Measurements from ENCODE around the gene EMC8.
"Not testable (repeated sequence)": the region's sequence is repeated elsewhere in the genome, so short reads cannot be mapped to it uniquely, and the experiment has no call there.

EMC8 gene
- 37.3 reads per million, percentile 61 among the genes with 10 or more reads in this experiment for total RNA-seq

GRCh38 chr16:85799497-85800320 is at the start of gene EMC8, which contains the start of gene COX4I1:
EMC8 (minus strand) TSS chr16:85799544; CDS start chr16:85799295, 249 bp downstream.
COX4I1 (plus strand) TSS chr16:85799695; CDS start chr16:85801206, 1,511 bp downstream.
- peak; percentile 92 for DNase-seq

- DNase-seq = no peak
These were observed 49.6 kb upstream of the EMC8 start for GRCh38 chr16:85848986-85849385.

- DNase-seq = no peak
These were observed 48.6 kb upstream of the EMC8 start for GRCh38 chr16:85847681-85848601.

GRCh38 chr16:85847036-85847435 is 47.7 kb upstream of the EMC8 start:
- no peak for DNase-seq

GRCh38 chr16:85846461-85846860 is 47.1 kb upstream of the EMC8 start:
- no peak for DNase-seq

GRCh38 chr16:85845266-85845665 is 45.9 kb upstream of the EMC8 start:
- no peak for DNase-seq

- no peak for DNase-seq
These were observed 45.4 kb upstream of the EMC8 start for GRCh38 chr16:85844786-85845185.

GRCh38 chr16:85844169-85844481 is 44.8 kb upstream of the EMC8 start:
- no peak for DNase-seq

- no peak for DNase-seq
These were observed 44.3 kb upstream of the EMC8 start for GRCh38 chr16:85843471-85844168.

GRCh38 chr16:85842848-85843247 is 43.5 kb upstream of the EMC8 start:
- DNase-seq = no peak

- no peak for DNase-seq
These were observed 43.1 kb upstream of the EMC8 start for GRCh38 chr16:85842435-85842834.

GRCh38 chr16:85840801-85841200 is 41.5 kb upstream of the EMC8 start:
- DNase-seq = no peak

GRCh38 chr16:85840395-85840794 is 41.1 kb upstream of the EMC8 start:
- DNase-seq = no peak

GRCh38 chr16:85839681-85840240 is 40.4 kb upstream of the EMC8 start:
- no peak for DNase-seq

GRCh38 chr16:85838876-85839585 is 39.7 kb upstream of the EMC8 start:
- no peak for DNase-seq

GRCh38 chr16:85838381-85838780 is 39.0 kb upstream of the EMC8 start:
- DNase-seq = no peak

GRCh38 chr16:85837654-85838053 is 38.3 kb upstream of the EMC8 start:
- not testable (repeated sequence) for DNase-seq

- DNase-seq = no peak
These were observed 37.6 kb upstream of the EMC8 start for GRCh38 chr16:85836706-85837582.

GRCh38 chr16:85835956-85836705 is 36.8 kb upstream of the EMC8 start:
- DNase-seq = no peak

- DNase-seq = no peak
These were observed 35.9 kb upstream of the EMC8 start for GRCh38 chr16:85835227-85835751.

Measured in effector CD4-positive, alpha-beta T cell (primary cell).